Measurements from ENCODE around the gene IGF2BP2. TPM values are rescaled to one million over a fixed set of nuclear protein-coding genes. Genes with fewer than 3 reads are reported as not detected.

The IGF2BP2 gene
- total and polyA plus RNA-seq, 9 of the 15 experiments (the other 6 are each of a cell fraction or from before 2014, with no cell fraction given): 3.2 to 59.6 (median 30.5) TPM

DNA sequence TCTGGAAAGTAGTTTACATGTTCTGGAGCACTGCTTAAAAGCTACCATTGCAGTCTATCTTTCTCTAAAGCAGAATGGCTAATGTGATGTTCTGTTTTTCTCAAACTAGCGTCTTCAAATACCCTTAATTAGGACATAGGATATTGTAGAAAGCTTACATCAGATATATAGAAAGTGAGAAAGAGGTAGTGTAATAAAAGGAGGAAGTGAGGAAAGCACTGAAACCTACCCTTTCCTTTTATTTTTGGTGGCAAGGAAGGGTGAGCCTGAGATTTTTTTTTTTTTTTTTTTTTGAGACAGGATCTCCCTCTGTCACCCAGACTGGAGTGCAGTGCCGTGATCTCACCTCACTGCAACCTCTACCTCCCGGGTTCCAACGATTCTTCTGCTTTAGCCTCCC, 229.3 kb downstream of the IGF2BP2 start:
- in situ Hi-C loops (cut with MboI): no loop called here
- Histone ChIP-seq H3K9me3 (replicated peaks; ENCODE audit: control insufficient read depth, insufficient read depth, low read depth, low read length) (no peaks in the 10 kb centered on the region), H3K27me3 (ENCODE audit: control insufficient read depth in 2 of 2, insufficient read depth in 2 of 2, low read length in 2 of 2) (no peaks in the 10 kb centered on the region), H3K79me2 (ENCODE audit: control insufficient read depth, insufficient read depth, low read length) (no peaks in the 10 kb centered on the region), H3K9me1 (ENCODE audit: control insufficient read depth, insufficient read depth, low read length) (no peaks in the 10 kb centered on the region), H3K9ac (ENCODE audit: insufficient read depth in 1 of 2, low read depth in 2 of 2, low read length in 2 of 2) (no peak overlapping the region), H3K4me1 (replicated peaks in 1 of 2; ENCODE audit: control insufficient read depth in 2 of 2, insufficient read depth in 2 of 2, low read length in 2 of 2) (no peaks in the 10 kb centered on the region), H3K27ac (ENCODE audit: extremely low read depth, low read depth, low read length) (no peak overlapping the region), H3K4me2 (ENCODE audit: insufficient read depth, low read length) (no peak overlapping the region), H3K4me3 (no peak overlapping the region), H2AFZ (ENCODE audit: low read depth, low read length) (no peak overlapping the region), H3K36me3 (ENCODE audit: control insufficient read depth, insufficient read depth, low read length) (peaks cover 31% of the 10 kb centered on the region), H4K20me1 (replicated peaks; ENCODE audit: control insufficient read depth, insufficient read depth, low read length) (no peaks in the 10 kb centered on the region)
- FAIRE-seq (no peak), ATAC-seq (no peak), DNase-seq (ENCODE audit: extremely low read depth in 1 of 4, low spot score in 3 of 4) (no peak)
- POLR2A ChIA-PET: interaction anchor here (0.8 to 2.3 kb wide), 2 partner anchors 9 to 10 kb away, joined by 3 to 12 read pairs; partner anchors contain the start of gene SENP2
- BruUV-seq (replicated peaks): no TSS peak
- CTCF ChIA-PET (ENCODE audit: low intra/inter-chr PET ratio): no interaction called here
- intact Hi-C loops (cut with micrococcal nuclease): no loop called here
- TF ChIP-seq TEAD2 (tag; IDR thresholded peaks at IDR 0.05): no peak
- no peak for TF ChIP-seq SUPT5H (IDR thresholded peaks at IDR 0.05)
- no peak for TF ChIP-seq NKRF (IDR thresholded peaks at IDR 0.05; ENCODE audit: borderline replicate concordance)
- TF ChIP-seq C11orf30 (IDR thresholded peaks at IDR 0.05; ENCODE audit: low read depth): no peak
- no peak for TF ChIP-seq BMI1 (IDR thresholded peaks at IDR 0.05; ENCODE audit: low read length)
- TF ChIP-seq, protein P1, sequence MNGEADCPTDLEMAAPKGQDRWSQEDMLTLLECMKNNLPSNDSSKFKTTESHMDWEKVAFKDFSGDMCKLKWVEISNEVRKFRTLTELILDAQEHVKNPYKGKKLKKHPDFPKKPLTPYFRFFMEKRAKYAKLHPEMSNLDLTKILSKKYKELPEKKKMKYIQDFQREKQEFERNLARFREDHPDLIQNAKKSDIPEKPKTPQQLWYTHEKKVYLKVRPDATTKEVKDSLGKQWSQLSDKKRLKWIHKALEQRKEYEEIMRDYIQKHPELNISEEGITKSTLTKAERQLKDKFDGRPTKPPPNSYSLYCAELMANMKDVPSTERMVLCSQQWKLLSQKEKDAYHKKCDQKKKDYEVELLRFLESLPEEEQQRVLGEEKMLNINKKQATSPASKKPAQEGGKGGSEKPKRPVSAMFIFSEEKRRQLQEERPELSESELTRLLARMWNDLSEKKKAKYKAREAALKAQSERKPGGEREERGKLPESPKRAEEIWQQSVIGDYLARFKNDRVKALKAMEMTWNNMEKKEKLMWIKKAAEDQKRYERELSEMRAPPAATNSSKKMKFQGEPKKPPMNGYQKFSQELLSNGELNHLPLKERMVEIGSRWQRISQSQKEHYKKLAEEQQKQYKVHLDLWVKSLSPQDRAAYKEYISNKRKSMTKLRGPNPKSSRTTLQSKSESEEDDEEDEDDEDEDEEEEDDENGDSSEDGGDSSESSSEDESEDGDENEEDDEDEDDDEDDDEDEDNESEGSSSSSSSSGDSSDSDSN (IDR thresholded peaks at IDR 0.05; ENCODE audit: borderline replicate concordance in 1 of 2, low read depth in 2 of 2, low read length in 2 of 2): no peak
- no peak for TF ChIP-seq PTTG1 (tag; IDR thresholded peaks at IDR 0.05; ENCODE audit: low read depth)
- TF ChIP-seq, protein P2, sequence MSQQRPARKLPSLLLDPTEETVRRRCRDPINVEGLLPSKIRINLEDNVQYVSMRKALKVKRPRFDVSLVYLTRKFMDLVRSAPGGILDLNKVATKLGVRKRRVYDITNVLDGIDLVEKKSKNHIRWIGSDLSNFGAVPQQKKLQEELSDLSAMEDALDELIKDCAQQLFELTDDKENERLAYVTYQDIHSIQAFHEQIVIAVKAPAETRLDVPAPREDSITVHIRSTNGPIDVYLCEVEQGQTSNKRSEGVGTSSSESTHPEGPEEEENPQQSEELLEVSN (IDR thresholded peaks at IDR 0.05; ENCODE audit: borderline replicate concordance in 1 of 2, extremely low read depth in 1 of 2, insufficient read depth in 1 of 2, insufficient read length in 1 of 2, low read depth in 1 of 2, low read length in 1 of 2, poor library complexity in 1 of 2, severe bottlenecking in 1 of 2): no peak
- TF ChIP-seq FOXA3 (CRISPR knock-in tag; conservative IDR thresholded peaks at IDR 0.05 in 1 of 2, IDR thresholded peaks at IDR 0.05 in 1 of 2): no peak
- no peak for TF ChIP-seq EHMT2 (IDR thresholded peaks at IDR 0.05)
- TF ChIP-seq CHD4 (IDR thresholded peaks at IDR 0.05; ENCODE audit: insufficient read depth, insufficient replicate concordance, low read depth, low read length, poor library complexity, severe bottlenecking): no peak
- 90% methylated on average over 3 of the region's 4 CpGs for WGBS (ENCODE audit: insufficient coverage, low coverage, missing lambda C conversion rate)
